Thymus (tissue), 2 donors: Measurements from ENCODE around the gene NAGA. TPM values are rescaled to one million over a fixed set of nuclear protein-coding genes. Genes with fewer than 3 reads are reported as not detected.

Experiments
- polyA plus RNA-seq: library from polyadenylated mRNA; stranded (reverse); fragments of 200-250 nt; gene quantifications from one replicate; pipeline ENCODE4 v1.2.3, GENCODE V29; 2013
- total RNA-seq: library from RNA; stranded (reverse); fragments of 120-200 nt; gene quantifications from one replicate; pipeline ENCODE4 v1.2.4, GENCODE V29; 2013
- donor health status: healthy.

The NAGA gene
- total and polyA plus RNA-seq, 2 donors = 10.6 to 18.1 TPM

Other genes starting within 250 kb of the NAGA start
- 15.8 TPM for gene SREBF2, start 237.7 kb downstream of the NAGA start, total RNA-seq
- 41.0 TPM for gene SREBF2, start 237.7 kb downstream of the NAGA start, polyA plus RNA-seq
- 0.19 TPM for gene SHISA8, start 155.7 kb downstream of the NAGA start, total RNA-seq
- 2.9 TPM for gene SHISA8, start 155.7 kb downstream of the NAGA start, polyA plus RNA-seq
- gene TNFRSF13C, start 144.0 kb downstream of the NAGA start, total RNA-seq = 1.0 TPM
- gene TNFRSF13C, start 144.0 kb downstream of the NAGA start, polyA plus RNA-seq = 6.1 TPM
- gene CENPM, start 123.7 kb downstream of the NAGA start, total RNA-seq = 31.4 TPM
- 13.1 TPM for gene CENPM, start 123.7 kb downstream of the NAGA start, polyA plus RNA-seq
- 0.90 TPM for gene SEPTIN3, start 101.4 kb downstream of the NAGA start, total RNA-seq
- 1.2 TPM for gene SEPTIN3, start 101.4 kb downstream of the NAGA start, polyA plus RNA-seq
- 0.66 TPM for gene WBP2NL, start 72.0 kb downstream of the NAGA start, total RNA-seq
- gene WBP2NL, start 72.0 kb downstream of the NAGA start, polyA plus RNA-seq = 2.2 TPM
- gene PHETA2, start 3.4 kb upstream of the NAGA start, total RNA-seq = 5.1 TPM
- gene PHETA2, start 3.4 kb upstream of the NAGA start, polyA plus RNA-seq = 5.2 TPM
- 18.7 TPM for gene SMDT1, start 8.9 kb upstream of the NAGA start, total RNA-seq
- gene SMDT1, start 8.9 kb upstream of the NAGA start, polyA plus RNA-seq = 78.8 TPM
- gene NDUFA6, start 20.0 kb upstream of the NAGA start, total RNA-seq = 99.7 TPM
- 90.0 TPM for gene NDUFA6, start 20.0 kb upstream of the NAGA start, polyA plus RNA-seq
- 0.42 TPM for gene CYP2D6, start 60.0 kb upstream of the NAGA start, total RNA-seq
- 9.2 TPM for gene CYP2D6, start 60.0 kb upstream of the NAGA start, polyA plus RNA-seq
- 26.4 TPM for gene TCF20, start 199.8 kb upstream of the NAGA start, total RNA-seq
- 9.9 TPM for gene TCF20, start 199.8 kb upstream of the NAGA start, polyA plus RNA-seq